Activated CD8-positive, alpha-beta memory T cell treated with anti-CD3 and anti-CD28 coated beads, Interleukin-2, amount 50 U/mL, for 1 hour (primary cell): ENCODE measurements around the gene PRSS53.
"Not testable (repeated sequence)": the region's sequence is repeated elsewhere in the genome, so short reads cannot be mapped to it uniquely, and the experiment has no call there.

Experiments
- DNase-seq: peaks from one replicate; pipeline ENCODE4 v3.0.0-alpha.2; 2020; ENCODE audit errors: extremely low read depth

The PRSS53 gene

GRCh38 chr16:31118223-31119155 lies 29.7 kb upstream of the PRSS53 start:
- no peak for DNase-seq

DNA sequence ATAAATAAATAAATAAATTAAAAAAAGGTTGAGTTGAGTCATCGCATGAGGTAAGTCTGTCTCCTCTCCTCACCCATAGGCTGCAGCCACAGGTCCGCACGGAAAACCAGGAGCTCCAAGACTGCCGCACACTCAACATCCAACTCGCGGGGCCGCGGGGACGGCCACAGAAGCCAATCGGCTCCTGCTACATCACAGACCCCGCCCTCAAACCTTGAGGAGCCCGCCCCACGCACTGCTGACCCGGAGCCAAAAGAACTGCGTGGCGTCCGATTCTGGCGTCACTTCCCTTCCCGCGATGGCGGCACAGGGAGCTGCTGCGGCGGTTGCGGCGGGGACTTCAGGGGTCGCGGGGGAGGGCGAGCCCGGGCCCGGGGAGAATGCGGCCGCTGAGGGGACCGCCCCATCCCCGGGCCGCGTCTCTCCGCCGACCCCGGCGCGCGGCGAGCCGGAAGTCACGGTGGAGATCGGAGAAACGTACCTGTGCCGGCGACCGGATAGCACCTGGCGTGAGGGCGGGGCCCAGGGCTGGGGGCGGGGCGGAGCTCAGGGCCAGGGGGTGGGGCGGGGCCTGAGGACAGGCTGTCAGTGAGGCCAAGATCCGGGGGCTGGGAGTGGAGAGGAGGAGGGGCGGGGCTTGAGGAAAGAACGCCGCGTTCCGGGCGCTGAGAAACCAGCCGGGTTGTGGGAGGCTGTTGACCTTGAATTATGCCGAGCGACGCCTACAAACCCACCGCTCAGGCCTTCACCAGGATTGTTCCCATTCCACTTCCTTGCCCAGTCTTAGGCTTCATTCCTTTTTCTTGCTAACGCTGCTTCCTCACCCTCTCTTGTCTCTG lies 28.9 kb upstream of the PRSS53 start, which contains the start of gene KAT8:
TSS of gene KAT8 (plus strand) at position 281 of the 839 bp plus-strand sequence. CDS start at position 299, 18 bp downstream.
- peak; percentile 95 for DNase-seq

GRCh38 chr16:31114468-31114867 lies 25.7 kb upstream of the PRSS53 start:
- DNase-seq: no peak

GRCh38 chr16:31113121-31114120 lies 24.7 kb upstream of the PRSS53 start:
- DNase-seq: no peak

DNA sequence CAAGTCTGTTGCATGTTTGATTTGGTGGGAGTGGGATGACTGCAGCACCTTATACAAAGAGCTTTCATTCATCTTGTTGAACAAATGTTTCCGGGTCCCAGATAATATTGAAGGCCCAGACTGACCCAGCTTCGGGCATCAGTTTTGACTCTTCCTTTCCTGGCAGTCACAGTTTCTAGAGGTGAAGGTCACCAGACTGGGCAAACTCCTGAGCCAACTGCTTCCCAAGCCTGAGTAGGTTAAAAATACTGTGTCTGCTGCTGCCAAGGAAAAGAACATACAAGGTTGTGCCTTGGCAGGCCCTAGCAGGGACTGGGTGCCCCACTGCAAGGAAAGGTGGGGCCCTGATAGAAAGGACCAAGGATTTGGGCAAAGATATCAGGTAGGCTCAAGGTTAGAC lies 24.0 kb upstream of the PRSS53 start:
- no peak for DNase-seq

- DNase-seq: no peak
Measured at GRCh38 chr16:31111881-31112466, 23.2 kb upstream of the PRSS53 start.

DNA sequence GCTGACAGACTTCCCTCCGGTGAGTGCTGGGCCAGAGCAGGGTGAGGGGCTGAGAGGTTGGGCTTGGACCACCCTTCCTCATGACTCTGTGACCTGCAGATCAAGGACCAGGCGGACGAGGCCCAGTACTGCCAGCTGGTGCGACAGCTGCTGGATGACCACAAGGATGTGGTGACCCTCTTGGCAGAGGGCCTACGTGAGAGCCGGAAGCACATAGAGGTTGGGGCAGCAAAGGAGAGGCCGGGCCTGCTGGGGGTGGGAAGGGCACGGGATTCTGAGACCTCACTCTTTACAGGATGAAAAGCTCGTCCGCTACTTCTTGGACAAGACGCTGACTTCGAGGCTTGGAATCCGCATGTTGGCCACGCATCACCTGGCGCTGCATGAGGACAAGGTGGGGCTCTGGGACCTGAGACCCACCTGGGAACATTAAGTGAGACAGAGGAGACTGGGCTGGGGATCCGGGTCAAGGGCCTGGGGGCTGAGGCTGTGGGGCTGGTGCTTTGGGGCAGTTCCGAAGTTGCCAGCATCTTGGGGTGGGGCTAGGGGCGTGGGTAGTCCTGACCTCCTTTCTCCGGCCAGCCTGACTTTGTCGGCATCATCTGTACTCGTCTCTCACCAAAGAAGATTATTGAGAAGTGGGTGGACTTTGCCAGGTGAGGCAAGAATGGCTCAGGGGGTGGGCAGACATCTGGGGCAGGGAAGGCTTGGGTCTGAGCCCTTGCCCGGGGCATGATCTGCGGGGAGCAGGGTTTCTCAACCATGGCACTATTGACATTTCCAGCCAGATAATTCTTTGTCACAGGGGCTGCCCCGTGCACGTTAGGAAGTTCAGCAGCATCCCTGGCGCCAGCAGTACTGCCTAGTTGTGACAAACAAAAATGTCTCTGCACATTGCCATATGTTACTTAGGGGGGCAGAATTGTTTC lies 21.6 kb upstream of the PRSS53 start:
- DNase-seq: no peak

DNA sequence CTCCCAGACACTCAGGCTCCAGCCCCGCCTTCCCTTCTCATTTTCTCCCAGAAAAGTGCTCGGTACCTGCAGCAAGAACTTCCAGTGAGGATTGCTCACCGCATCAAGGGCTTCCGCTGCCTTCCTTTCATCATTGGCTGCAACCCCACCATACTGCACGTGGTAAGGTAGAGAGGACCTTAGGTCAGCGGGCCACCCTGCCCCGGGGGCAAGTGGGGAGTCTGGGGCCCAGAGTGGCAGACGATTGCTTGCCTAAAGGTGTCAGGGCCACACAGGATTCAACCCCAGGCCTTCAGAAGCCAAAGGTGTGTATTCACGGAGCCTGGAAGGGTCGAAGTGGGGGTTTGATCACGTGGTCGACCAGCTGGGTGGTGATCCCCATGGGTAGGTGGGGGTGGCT lies 20.9 kb upstream of the PRSS53 start:
- no peak for DNase-seq

- no peak for DNase-seq
Measured at GRCh38 chr16:31108794-31109558, 20.2 kb upstream of the PRSS53 start.

DNA sequence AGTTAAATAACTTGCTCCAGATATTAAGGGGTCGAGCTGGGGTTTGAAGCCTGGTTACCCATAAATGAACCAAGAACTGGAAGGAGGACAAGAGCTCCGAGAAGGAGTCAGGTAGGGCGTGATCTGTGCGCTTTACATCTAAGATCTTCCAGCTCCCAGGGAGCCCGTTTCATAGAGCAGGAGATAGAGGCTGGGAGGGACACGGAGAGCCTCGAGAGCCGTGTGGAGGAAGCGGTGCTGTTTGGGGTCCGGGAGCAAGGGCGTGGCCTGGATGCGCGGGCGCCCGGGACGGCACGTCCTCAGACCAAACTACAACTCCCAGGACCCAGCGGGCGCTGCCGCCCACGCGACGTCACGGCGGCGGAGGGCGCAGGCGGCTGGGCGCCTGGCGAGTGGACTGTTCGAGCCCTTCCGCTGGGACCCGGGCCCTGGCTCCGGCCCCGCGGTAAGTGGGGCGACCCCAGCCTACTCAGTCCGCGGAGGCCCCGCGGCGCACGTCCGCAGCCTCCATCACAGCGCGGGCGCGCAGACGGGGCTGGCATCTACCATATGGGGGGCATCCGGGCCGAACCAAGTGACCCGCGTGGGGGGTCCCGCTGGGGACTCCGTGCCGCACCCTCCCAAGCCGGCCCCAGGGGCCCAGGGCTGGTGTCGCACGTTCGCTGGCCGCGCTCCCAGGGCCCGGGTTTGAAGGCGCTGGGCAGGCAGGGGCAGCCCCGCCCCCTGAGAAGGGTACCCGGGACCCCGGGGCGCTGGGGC lies 19.5 kb upstream of the PRSS53 start, which contains the start of gene BCKDK:
TSS of gene BCKDK (plus strand) at position 352 of the 759 bp plus-strand sequence. CDS start 838 bp downstream, outside the sequence.
- DNase-seq: no peak

DNA sequence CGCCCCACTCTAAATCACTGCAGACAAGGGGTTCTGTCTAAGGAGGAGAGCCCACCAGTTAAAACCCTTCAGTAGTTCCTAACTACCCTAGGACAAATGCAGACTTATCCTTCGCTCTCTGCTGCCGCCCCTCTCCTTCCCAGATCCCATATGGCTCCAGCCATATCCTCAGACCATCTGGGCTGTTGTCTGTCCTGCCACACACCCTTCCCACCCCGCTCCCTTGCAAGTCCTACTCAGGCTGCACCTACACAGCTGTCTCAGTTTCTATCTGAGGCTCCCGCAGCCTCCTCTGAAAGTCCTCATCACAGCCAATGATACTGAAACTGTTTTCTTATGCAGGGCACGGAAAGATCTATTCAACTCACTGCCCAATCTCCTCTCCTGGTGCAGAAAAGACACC lies 18.7 kb upstream of the PRSS53 start:
- DNase-seq: no peak

GRCh38 chr16:31106509-31107464 lies 18.0 kb upstream of the PRSS53 start:
- DNase-seq: no peak

DNA sequence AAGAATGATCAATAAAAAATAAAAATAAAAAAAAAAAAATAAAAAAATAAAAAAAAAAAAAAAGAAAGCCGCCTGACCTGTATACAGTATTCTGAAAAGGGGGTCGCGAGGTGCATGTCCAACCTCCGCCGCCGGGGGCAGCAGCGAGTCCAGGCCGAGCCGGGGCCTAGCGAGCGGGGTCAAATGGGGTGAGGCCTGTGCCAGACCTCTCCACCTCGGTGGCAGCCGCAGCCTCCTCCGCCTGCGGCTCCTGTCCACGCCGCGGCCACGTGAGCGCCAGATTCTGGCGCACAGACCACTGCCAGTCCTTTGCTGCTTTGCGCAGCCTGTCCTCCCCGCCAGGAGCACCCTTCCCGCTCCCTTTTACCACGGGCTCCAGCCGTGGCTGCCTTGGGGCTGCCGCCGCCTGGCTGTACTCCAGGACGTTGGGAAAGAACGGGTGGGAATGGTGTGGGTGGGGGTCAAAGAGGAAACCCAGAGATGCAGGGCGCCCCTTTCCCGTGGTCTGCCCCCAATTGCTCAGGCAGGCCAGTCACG lies 17.0 kb upstream of the PRSS53 start:
- DNase-seq: peak; percentile 31

GRCh38 chr16:31100876-31101641 lies 12.3 kb upstream of the PRSS53 start:
- DNase-seq: not testable (repeated sequence)

DNA sequence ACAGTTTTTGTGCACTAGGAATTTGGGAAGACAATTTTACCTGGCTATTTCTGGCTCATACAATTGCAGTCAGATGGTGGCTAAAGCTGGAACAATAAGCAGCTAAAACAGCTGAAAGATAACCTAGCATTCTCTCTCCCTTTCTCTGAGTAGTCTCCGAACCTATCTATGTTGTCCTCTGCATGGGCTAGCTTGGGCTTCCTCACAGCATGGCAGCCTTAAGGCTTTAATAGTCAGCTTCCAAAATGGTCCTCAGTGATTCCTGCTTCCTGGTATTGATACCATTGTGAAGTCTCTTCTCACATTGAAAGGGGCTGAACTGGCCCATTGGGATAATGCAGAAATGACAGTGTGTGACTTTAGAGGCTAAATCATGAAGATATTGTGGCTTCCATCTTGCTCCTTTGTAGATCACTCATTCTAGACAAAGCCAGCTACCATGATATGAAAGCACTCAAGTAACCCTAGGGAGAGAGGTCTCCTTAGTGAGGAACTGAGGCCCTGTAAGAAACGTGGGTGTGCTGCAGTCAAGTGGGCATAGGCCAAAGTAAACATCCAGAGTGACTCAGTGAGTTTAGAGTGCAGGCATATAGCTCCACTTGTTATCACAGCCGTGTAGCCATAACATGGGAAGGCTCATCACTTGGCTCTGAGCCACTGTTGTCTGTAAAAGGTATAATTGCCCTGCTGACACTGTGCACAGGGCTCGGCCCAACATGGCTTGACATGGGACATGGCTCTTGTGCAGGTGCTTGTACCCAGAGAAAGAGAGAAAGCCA lies 11.3 kb upstream of the PRSS53 start:
- no peak for DNase-seq
